Measurements from ENCODE around the gene NAGK. TPM values are rescaled to one million over a fixed set of nuclear protein-coding genes. Genes with fewer than 3 reads are reported as not detected.

The NAGK gene
- total and polyA plus RNA-seq, 2 of the 8 experiments (the other 6 are each of a cell fraction or from before 2014, with no cell fraction given), result 57.9 to 59.9 TPM

GRCh38 chr2:71102981-71103681 is 34.7 kb downstream of the NAGK start:
- Histone ChIP-seq H3K79me2 (ENCODE audit: control insufficient read depth in 1 of 2, insufficient read depth in 2 of 2, low read length in 2 of 2) (no peaks in the 10 kb centered on the region), H3K4me2 (ENCODE audit: insufficient read depth in 1 of 2, low read depth in 2 of 2, low read length in 2 of 2) (peak overlapping the region; percentile 10 to 44; a peak in 3 of 4 replicates), H4K91ac (replicated peaks; ENCODE audit: insufficient read length, low read length) (no peak overlapping the region), H2AK5ac (ENCODE audit: low read depth, low read length) (no peak overlapping the region), H4K5ac (ENCODE audit: insufficient read length, low read depth, low read length) (no peak overlapping the region), H3K14ac (ENCODE audit: insufficient read length) (no peak overlapping the region), H3K23me2 (ENCODE audit: low read depth, low read length) (no peaks in the 10 kb centered on the region), H2BK5ac (ENCODE audit: low read depth, low read length) (peak overlapping the region; percentile 63; the same call in 1 of the 2 replicates), H3K79me1 (ENCODE audit: low read depth, low read length) (no peaks in the 10 kb centered on the region), H3K4ac (replicated peaks; ENCODE audit: insufficient read length, low read depth, low read length) (no peak overlapping the region), H3K27ac (ENCODE audit: low read depth, low read length) (no peak overlapping the region), H2BK15ac (ENCODE audit: low read length) (no peak overlapping the region), H3K9ac (replicated peaks in 1 of 4; ENCODE audit: extremely low read depth in 1 of 4, low read depth in 3 of 4, low read length in 3 of 4) (no peak overlapping the region), H3K4me1 (replicated peaks in 1 of 4; ENCODE audit: control insufficient read depth in 3 of 4, insufficient read depth in 4 of 4, low read length in 3 of 4) (peaks cover 0 to 7% (median 5%) of the 10 kb centered on the region in 4 experiments; a peak in 4 of 7 replicates), H2BK120ac (replicated peaks; ENCODE audit: low read depth, low read length) (no peak overlapping the region), H4K8ac (ENCODE audit: extremely low read depth, insufficient read depth, low read length) (no peak overlapping the region), H3K27me3 (replicated peaks in 1 of 4; ENCODE audit: control insufficient read depth in 3 of 4, extremely low read depth in 1 of 4, insufficient read depth in 3 of 4, low read length in 3 of 4) (no peaks in the 10 kb centered on the region), H3K18ac (ENCODE audit: extremely low read depth, low read length) (no peak overlapping the region), H2BK20ac (ENCODE audit: low read length) (no peak overlapping the region), H3K4me3 (ENCODE audit: extremely low read depth in 1 of 4, insufficient read depth in 2 of 4, low read depth in 3 of 4, low read length in 4 of 4) (no peak overlapping the region), H4K20me1 (replicated peaks in 1 of 2; ENCODE audit: control insufficient read depth in 1 of 2, insufficient read depth in 2 of 2, low read length in 2 of 2) (no peaks in the 10 kb centered on the region), H3K56ac (replicated peaks; ENCODE audit: insufficient read length, low read depth, low read length) (no peak overlapping the region), H3K23ac (ENCODE audit: insufficient read length) (no peak overlapping the region), H3K9me3 (ENCODE audit: insufficient read depth in 2 of 2, low read depth in 1 of 2, low read length in 1 of 2) (no peaks in the 10 kb centered on the region), H3K36me3 (ENCODE audit: control insufficient read depth in 2 of 4, insufficient read depth in 4 of 4, low read length in 3 of 4) (no peaks in the 10 kb centered on the region), H2BK12ac (ENCODE audit: low read depth, low read length) (peak overlapping the region; percentile 18; the same call in 1 of the 2 replicates), H2AFZ (ENCODE audit: low read length) (0 out of 2 replicates have a peak overlapping the region, but pooled peaks have one; percentile 23)
- FAIRE-seq, result peak; percentile 89
- WGBS, 2 experiments (ENCODE audit: extremely low coverage in 1 of 2, insufficient coverage in 1 of 2, insufficient read length in 1 of 2, insufficient replicate concordance in 2 of 2, low coverage in 1 of 2, low lambda C conversion rate in 2 of 2, missing lambda C conversion rate in 1 of 2), result 53% methylated on average over 6 of the region's 6 CpGs; no CpG with 5 or more reads in 1 of the 2 experiments
- ChIA-PET POLR2A (ENCODE audit: partially characterized antibody) (interaction anchor here (0.8 to 3.8 kb wide), 6 partner anchors 14 to 32 kb away, joined by 3 to 18 read pairs (median 4); partner anchors contain the start of gene MCEE), CTCF (ENCODE audit: partially characterized antibody) (interaction anchor here (0.8 to 8.2 kb wide), 10 partner anchors 11 to 102 kb away, joined by 3 to 100 read pairs (median 4); partner anchors contain the start of gene NAGK)
- DNase-seq (ENCODE audit: low read depth in 1 of 2, low spot score in 2 of 2), result peak in 1 of 2 experiments; percentile 72
- TF ChIP-seq ZNF274 (IDR thresholded peaks at IDR 0.05; ENCODE audit: borderline replicate concordance, extremely low read depth, low read length) (no peak), KDM5A (IDR thresholded peaks at IDR 0.05; ENCODE audit: low read length) (no peak), TBP (IDR thresholded peaks at IDR 0.05; ENCODE audit: low read depth, low read length) (no peak), CREB1 (IDR thresholded peaks at IDR 0.05) (no peak), TAF1 (IDR thresholded peaks at IDR 0.05; ENCODE audit: low read depth, low read length) (no peak), ATF2 (IDR thresholded peaks at IDR 0.05; ENCODE audit: low read length) (0 out of 2 replicates have a peak, but pooled peaks have one; percentile 44), TEAD4 (IDR thresholded peaks at IDR 0.05; ENCODE audit: low read depth, low read length) (peak; percentile 95), GTF2F1 (IDR thresholded peaks at IDR 0.05; ENCODE audit: borderline replicate concordance, low read depth, low read length) (no peak), CBX8 (IDR thresholded peaks at IDR 0.05; ENCODE audit: borderline replicate concordance, low read depth, low read length) (no peak), NANOG (IDR thresholded peaks at IDR 0.05; ENCODE audit: insufficient read depth, low read depth, low read length, poor library complexity, severe bottlenecking) (peak; percentile 59), YY1 (IDR thresholded peaks at IDR 0.05; ENCODE audit: low read depth, low read length) (no peak)

All from H1 (cell line).